Measurements from ENCODE around the gene CT45A8.
"Not testable (repeated sequence)": the region's sequence is repeated elsewhere in the genome, so short reads cannot be mapped to it uniquely, and the experiment has no call there.

The CT45A8 gene, protein sequence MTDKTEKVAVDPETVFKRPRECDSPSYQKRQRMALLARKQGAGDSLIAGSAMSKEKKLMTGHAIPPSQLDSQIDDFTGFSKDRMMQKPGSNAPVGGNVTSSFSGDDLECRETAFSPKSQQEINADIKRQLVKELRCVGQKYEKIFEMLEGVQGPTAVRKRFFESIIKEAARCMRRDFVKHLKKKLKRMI

DNA sequence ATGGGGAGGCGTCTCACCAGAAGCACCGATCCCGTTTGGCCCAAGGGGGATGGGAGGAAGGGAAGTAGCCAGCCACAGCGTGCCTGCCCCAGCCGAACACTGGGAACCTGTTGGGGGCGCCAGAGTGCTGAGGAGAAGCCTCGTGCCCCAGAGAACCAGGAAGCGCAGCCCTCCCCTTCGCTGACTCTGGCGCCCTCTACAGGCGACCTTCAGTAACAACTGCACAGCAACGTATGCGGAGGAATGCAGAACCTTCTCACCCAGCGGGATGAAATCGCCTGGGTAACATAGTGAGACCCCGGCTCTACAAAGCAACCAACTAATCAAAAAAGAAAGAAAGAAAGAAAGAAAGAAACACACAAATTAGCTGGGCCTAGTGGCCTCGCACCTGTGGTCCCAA is at the start of gene CT45A8:
TSS of gene CT45A8 (minus strand) at position 101 of the 400 bp plus-strand sequence. CDS start 3,755 bp downstream, outside the sequence.
- H3K27me3 ChIP-seq (ENCODE audit: control insufficient read depth in 1 of 2, insufficient read depth in 2 of 2, low read length in 2 of 2); H3K9ac ChIP-seq (ENCODE audit: low read depth in 1 of 2, low read length in 2 of 2); H3K36me3 ChIP-seq (ENCODE audit: control insufficient read depth in 1 of 2, insufficient read depth in 2 of 2, low read length in 2 of 2); H3K27ac ChIP-seq (ENCODE audit: low read depth, low read length); H3K4me1 ChIP-seq (ENCODE audit: control insufficient read depth in 1 of 2, insufficient read depth in 2 of 2, low read length in 2 of 2); H3K4me3 ChIP-seq (ENCODE audit: low read depth in 1 of 2, low read length in 2 of 2); H3K9me3 ChIP-seq (ENCODE audit: control insufficient read depth in 1 of 2, low read length in 2 of 2): not testable (repeated sequence)

DNA sequence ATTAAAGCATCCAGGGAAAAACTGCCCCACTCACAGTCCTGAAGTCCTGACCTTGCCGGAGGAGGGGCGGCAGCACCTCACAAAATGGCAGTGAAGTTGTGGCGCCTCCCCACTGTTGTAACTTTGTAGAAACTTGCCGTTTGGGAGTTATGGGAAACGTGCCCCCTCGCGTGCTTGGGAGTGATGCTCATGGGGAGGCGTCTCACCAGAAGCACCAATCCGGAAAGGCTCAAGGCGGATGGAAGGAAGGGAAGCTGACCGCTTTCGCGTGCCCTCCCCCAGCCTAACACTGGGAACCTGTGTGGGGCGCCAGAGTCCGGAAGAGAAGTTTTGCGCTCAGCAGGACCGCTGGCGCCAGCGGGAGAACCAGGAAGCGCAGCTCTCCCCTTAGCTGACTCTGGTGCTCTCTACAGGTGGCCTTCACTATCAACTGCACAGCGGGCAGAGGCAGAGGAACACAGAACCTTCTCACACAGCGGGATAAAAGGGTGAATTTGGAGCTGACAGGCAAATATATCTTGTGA is 39.0 kb upstream of the CT45A8 start, which contains the start of the genes CT45A10 and SAGE1:
TSS of gene CT45A10 (minus strand) at position 151 of the 524 bp plus-strand sequence. CDS start 8,100 bp downstream, outside the sequence.
TSS of gene SAGE1 (plus strand) at position 423 of the 524 bp plus-strand sequence. CDS start 2,527 bp downstream, outside the sequence.
- Histone ChIP-seq H3K36me3 (ENCODE audit: control insufficient read depth in 1 of 2, insufficient read depth in 2 of 2, low read length in 2 of 2) (no peaks in the 10 kb centered on the region), H3K9ac (ENCODE audit: low read depth in 1 of 2, low read length in 2 of 2) (no peak within 1 kb of the TSS), H3K4me1 (ENCODE audit: control insufficient read depth in 1 of 2, insufficient read depth in 2 of 2, low read length in 2 of 2) (no peaks in the 10 kb centered on the region), H3K27ac (ENCODE audit: low read depth, low read length) (no peak within 1 kb of the TSS), H3K9me3 (ENCODE audit: control insufficient read depth in 1 of 2, low read length in 2 of 2) (no peaks in the 10 kb centered on the region), H3K4me3 (ENCODE audit: low read depth in 1 of 2, low read length in 2 of 2) (no peak within 1 kb of the TSS), H3K27me3 (ENCODE audit: control insufficient read depth in 1 of 2, insufficient read depth in 2 of 2, low read length in 2 of 2) (no peaks in the 10 kb centered on the region)

DNA sequence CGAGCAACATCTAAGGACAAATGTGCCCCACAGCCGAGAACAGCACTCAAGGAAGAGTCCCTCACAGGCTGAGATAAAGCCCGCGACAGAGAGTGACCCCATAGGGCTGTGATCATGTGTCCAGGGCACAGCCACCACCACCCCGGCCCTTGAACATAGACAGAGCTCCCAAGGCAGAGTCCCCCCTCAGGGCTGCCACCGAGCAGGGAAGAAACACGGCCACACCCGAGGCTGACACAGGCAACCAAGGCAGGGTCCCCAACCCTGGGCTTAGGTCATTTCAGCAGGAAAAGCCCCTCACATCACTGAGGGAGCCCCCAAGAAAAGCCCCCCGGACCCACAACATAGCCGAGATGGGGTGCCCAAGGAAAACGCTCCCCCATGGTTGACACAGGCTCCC is 38.4 kb upstream of the CT45A8 start:
- Histone ChIP-seq H3K27me3 (ENCODE audit: control insufficient read depth in 1 of 2, insufficient read depth in 2 of 2, low read length in 2 of 2) (no peaks in the 10 kb centered on the region), H3K9me3 (ENCODE audit: control insufficient read depth in 1 of 2, low read length in 2 of 2) (no peaks in the 10 kb centered on the region), H3K4me3 (ENCODE audit: low read depth in 1 of 2, low read length in 2 of 2) (no peak overlapping the region), H3K27ac (ENCODE audit: low read depth, low read length) (no peak overlapping the region), H3K4me1 (ENCODE audit: control insufficient read depth in 1 of 2, insufficient read depth in 2 of 2, low read length in 2 of 2) (no peaks in the 10 kb centered on the region), H3K36me3 (ENCODE audit: control insufficient read depth in 1 of 2, insufficient read depth in 2 of 2, low read length in 2 of 2) (no peaks in the 10 kb centered on the region), H3K9ac (ENCODE audit: low read depth in 1 of 2, low read length in 2 of 2) (no peak overlapping the region)

DNA sequence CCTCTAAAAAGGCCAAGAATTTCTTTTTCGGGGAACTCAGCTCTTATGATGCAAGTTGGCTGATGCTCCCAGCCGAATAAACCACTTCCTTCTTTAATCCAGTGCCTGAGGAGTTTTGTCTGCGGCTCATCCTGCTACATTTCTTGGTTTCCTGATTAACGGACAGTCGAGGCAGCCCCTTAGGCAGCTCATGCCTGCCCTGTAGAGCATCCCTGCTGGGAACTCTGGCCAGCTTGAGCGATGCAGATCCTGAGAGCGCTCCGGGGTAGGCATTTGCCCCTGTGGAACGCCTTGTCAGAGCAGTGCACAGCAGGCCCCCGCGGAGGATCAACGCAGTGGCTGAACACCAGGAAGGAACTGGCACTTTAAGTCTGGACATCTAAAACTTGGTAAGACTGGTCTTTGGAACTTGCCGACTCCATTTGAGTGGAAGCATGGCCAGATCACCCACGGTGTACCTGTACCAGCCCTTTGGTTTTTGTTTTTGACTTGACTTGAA is 35.8 kb upstream of the CT45A8 start:
- Histone ChIP-seq H3K27me3 (ENCODE audit: control insufficient read depth in 1 of 2, insufficient read depth in 2 of 2, low read length in 2 of 2) (no peaks in the 10 kb centered on the region), H3K27ac (ENCODE audit: low read depth, low read length) (no peak overlapping the region), H3K36me3 (ENCODE audit: control insufficient read depth in 1 of 2, insufficient read depth in 2 of 2, low read length in 2 of 2) (no peaks in the 10 kb centered on the region), H3K9me3 (ENCODE audit: control insufficient read depth in 1 of 2, low read length in 2 of 2) (no peaks in the 10 kb centered on the region), H3K9ac (ENCODE audit: low read depth in 1 of 2, low read length in 2 of 2) (no peak overlapping the region), H3K4me3 (ENCODE audit: low read depth in 1 of 2, low read length in 2 of 2) (no peak overlapping the region), H3K4me1 (ENCODE audit: control insufficient read depth in 1 of 2, insufficient read depth in 2 of 2, low read length in 2 of 2) (no peaks in the 10 kb centered on the region)

DNA sequence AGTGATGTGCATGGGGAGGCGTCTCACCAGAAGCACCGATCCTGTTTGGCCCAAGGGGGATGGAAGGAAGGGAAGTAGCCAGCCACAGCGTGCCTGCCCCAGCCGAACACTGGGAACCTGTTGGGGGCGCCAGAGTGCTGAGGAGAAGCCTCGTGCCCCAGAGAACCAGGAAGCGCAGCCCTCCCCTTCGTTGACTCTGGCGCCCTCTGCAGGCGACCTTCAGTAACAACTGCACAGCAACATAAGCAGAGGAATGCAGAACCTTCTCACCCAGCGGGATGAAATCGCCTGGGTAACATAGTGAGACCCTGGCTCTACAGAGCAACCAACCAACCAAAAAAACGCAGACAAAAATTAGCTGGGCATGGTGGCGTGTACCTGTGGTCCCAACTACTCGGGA is 34.6 kb upstream of the CT45A8 start:
- not testable (repeated sequence) for H3K9ac ChIP-seq (ENCODE audit: low read depth in 1 of 2, low read length in 2 of 2); H3K36me3 ChIP-seq (ENCODE audit: control insufficient read depth in 1 of 2, insufficient read depth in 2 of 2, low read length in 2 of 2); H3K27ac ChIP-seq (ENCODE audit: low read depth, low read length); H3K4me3 ChIP-seq (ENCODE audit: low read depth in 1 of 2, low read length in 2 of 2); H3K27me3 ChIP-seq (ENCODE audit: control insufficient read depth in 1 of 2, insufficient read depth in 2 of 2, low read length in 2 of 2); H3K9me3 ChIP-seq (ENCODE audit: control insufficient read depth in 1 of 2, low read length in 2 of 2); H3K4me1 ChIP-seq (ENCODE audit: control insufficient read depth in 1 of 2, insufficient read depth in 2 of 2, low read length in 2 of 2)

DNA sequence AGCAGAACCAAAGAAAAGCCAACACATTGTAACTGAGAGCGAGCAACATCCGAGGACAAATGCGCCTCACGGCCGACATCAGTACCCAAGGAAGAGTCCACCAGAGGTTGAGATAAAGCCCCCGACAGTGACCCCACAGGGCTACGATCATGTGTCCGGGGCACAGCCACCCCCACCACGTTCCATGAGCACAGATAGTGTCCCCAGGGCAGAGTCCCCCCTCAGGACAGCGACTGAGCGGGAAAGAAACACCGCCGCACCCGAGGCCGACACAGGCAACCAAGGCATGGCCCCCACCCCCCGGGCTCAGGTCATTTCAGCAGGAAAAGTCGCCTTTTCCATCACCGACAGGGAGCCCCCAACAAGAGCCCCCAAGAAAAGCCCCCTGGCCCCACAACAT is 33.9 kb upstream of the CT45A8 start:
- not testable (repeated sequence) for H3K9me3 ChIP-seq (ENCODE audit: control insufficient read depth in 1 of 2, low read length in 2 of 2); H3K27me3 ChIP-seq (ENCODE audit: control insufficient read depth in 1 of 2, insufficient read depth in 2 of 2, low read length in 2 of 2); H3K36me3 ChIP-seq (ENCODE audit: control insufficient read depth in 1 of 2, insufficient read depth in 2 of 2, low read length in 2 of 2); H3K9ac ChIP-seq (ENCODE audit: low read depth in 1 of 2, low read length in 2 of 2); H3K27ac ChIP-seq (ENCODE audit: low read depth, low read length); H3K4me1 ChIP-seq (ENCODE audit: control insufficient read depth in 1 of 2, insufficient read depth in 2 of 2, low read length in 2 of 2); H3K4me3 ChIP-seq (ENCODE audit: low read depth in 1 of 2, low read length in 2 of 2)

DNA sequence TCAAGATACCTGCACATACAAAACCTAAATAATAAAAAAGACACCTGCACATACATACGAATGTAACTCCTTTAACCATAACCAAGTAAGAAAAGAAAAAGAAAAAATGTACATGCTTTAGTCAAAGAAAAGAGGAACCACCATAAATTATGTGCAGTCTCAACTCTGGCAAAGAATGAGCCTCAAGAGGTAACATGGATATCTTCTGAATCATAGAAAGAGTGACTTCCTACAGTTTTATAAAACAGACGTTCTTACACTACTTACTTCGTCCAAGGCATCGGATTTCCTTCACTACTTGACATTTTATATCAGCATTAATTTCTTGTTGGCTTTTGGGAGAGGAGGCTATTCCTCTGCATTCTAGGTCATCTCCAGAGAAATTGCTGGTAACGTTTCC is 28.4 kb upstream of the CT45A8 start:
- not testable (repeated sequence) for H3K4me3 ChIP-seq (ENCODE audit: low read depth in 1 of 2, low read length in 2 of 2); H3K9me3 ChIP-seq (ENCODE audit: control insufficient read depth in 1 of 2, low read length in 2 of 2); H3K36me3 ChIP-seq (ENCODE audit: control insufficient read depth in 1 of 2, insufficient read depth in 2 of 2, low read length in 2 of 2); H3K27me3 ChIP-seq (ENCODE audit: control insufficient read depth in 1 of 2, insufficient read depth in 2 of 2, low read length in 2 of 2); H3K9ac ChIP-seq (ENCODE audit: low read depth in 1 of 2, low read length in 2 of 2); H3K27ac ChIP-seq (ENCODE audit: low read depth, low read length); H3K4me1 ChIP-seq (ENCODE audit: control insufficient read depth in 1 of 2, insufficient read depth in 2 of 2, low read length in 2 of 2)

DNA sequence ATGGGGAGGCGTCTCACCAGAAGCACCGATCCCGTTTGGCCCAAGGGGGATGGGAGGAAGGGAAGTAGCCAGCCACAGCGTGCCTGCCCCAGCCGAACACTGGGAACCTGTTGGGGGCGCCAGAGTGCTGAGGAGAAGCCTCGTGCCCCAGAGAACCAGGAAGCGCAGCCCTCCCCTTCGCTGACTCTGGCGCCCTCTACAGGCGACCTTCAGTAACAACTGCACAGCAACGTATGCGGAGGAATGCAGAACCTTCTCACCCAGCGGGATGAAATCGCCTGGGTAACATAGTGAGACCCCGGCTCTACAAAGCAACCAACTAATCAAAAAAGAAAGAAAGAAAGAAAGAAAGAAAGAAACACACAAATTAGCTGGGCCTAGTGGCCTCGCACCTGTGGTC is 17.4 kb upstream of the CT45A8 start, which contains the start of gene CT45A9:
TSS of gene CT45A9 (minus strand) at position 101 of the 400 bp plus-strand sequence. CDS start 3,751 bp downstream, outside the sequence.
- not testable (repeated sequence) for H3K9me3 ChIP-seq (ENCODE audit: control insufficient read depth in 1 of 2, low read length in 2 of 2); H3K4me1 ChIP-seq (ENCODE audit: control insufficient read depth in 1 of 2, insufficient read depth in 2 of 2, low read length in 2 of 2); H3K4me3 ChIP-seq (ENCODE audit: low read depth in 1 of 2, low read length in 2 of 2); H3K36me3 ChIP-seq (ENCODE audit: control insufficient read depth in 1 of 2, insufficient read depth in 2 of 2, low read length in 2 of 2); H3K27me3 ChIP-seq (ENCODE audit: control insufficient read depth in 1 of 2, insufficient read depth in 2 of 2, low read length in 2 of 2); H3K27ac ChIP-seq (ENCODE audit: low read depth, low read length); H3K9ac ChIP-seq (ENCODE audit: low read depth in 1 of 2, low read length in 2 of 2)

DNA sequence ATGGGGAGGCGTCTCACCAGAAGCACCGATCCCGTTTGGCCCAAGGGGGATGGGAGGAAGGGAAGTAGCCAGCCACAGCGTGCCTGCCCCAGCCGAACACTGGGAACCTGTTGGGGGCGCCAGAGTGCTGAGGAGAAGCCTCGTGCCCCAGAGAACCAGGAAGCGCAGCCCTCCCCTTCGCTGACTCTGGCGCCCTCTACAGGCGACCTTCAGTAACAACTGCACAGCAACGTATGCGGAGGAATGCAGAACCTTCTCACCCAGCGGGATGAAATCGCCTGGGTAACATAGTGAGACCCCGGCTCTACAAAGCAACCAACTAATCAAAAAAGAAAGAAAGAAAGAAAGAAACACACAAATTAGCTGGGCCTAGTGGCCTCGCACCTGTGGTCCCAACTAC is 17.2 kb downstream of the CT45A8 start, which contains the start of gene CT45A7:
TSS of gene CT45A7 (minus strand) at position 101 of the 400 bp plus-strand sequence. CDS start 3,747 bp downstream, outside the sequence.
- H3K36me3 ChIP-seq (ENCODE audit: control insufficient read depth in 1 of 2, insufficient read depth in 2 of 2, low read length in 2 of 2); H3K27ac ChIP-seq (ENCODE audit: low read depth, low read length); H3K4me1 ChIP-seq (ENCODE audit: control insufficient read depth in 1 of 2, insufficient read depth in 2 of 2, low read length in 2 of 2); H3K9me3 ChIP-seq (ENCODE audit: control insufficient read depth in 1 of 2, low read length in 2 of 2); H3K9ac ChIP-seq (ENCODE audit: low read depth in 1 of 2, low read length in 2 of 2); H3K27me3 ChIP-seq (ENCODE audit: control insufficient read depth in 1 of 2, insufficient read depth in 2 of 2, low read length in 2 of 2); H3K4me3 ChIP-seq (ENCODE audit: low read depth in 1 of 2, low read length in 2 of 2): not testable (repeated sequence)

DNA sequence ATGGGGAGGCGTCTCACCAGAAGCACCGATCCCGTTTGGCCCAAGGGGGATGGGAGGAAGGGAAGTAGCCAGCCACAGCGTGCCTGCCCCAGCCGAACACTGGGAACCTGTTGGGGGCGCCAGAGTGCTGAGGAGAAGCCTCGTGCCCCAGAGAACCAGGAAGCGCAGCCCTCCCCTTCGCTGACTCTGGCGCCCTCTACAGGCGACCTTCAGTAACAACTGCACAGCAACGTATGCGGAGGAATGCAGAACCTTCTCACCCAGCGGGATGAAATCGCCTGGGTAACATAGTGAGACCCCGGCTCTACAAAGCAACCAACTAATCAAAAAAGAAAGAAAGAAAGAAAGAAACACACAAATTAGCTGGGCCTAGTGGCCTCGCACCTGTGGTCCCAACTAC is 34.4 kb downstream of the CT45A8 start, which contains the start of gene CT45A2:
TSS of gene CT45A2 (minus strand) at position 101 of the 400 bp plus-strand sequence. CDS start 3,747 bp downstream, outside the sequence.
- H3K4me1 ChIP-seq (ENCODE audit: control insufficient read depth in 1 of 2, insufficient read depth in 2 of 2, low read length in 2 of 2); H3K9me3 ChIP-seq (ENCODE audit: control insufficient read depth in 1 of 2, low read length in 2 of 2); H3K36me3 ChIP-seq (ENCODE audit: control insufficient read depth in 1 of 2, insufficient read depth in 2 of 2, low read length in 2 of 2); H3K27ac ChIP-seq (ENCODE audit: low read depth, low read length); H3K4me3 ChIP-seq (ENCODE audit: low read depth in 1 of 2, low read length in 2 of 2); H3K9ac ChIP-seq (ENCODE audit: low read depth in 1 of 2, low read length in 2 of 2); H3K27me3 ChIP-seq (ENCODE audit: control insufficient read depth in 1 of 2, insufficient read depth in 2 of 2, low read length in 2 of 2): not testable (repeated sequence)
